ENCODE data around the gene CALN1. TPM values are rescaled to one million over a fixed set of nuclear protein-coding genes. Genes with fewer than 3 reads are reported as not detected.
"Not testable (repeated sequence)": the region's sequence is repeated elsewhere in the genome, so short reads cannot be mapped to it uniquely, and the experiment has no call there.

Gene CALN1
- total and polyA plus RNA-seq, 2 of the 8 experiments (the other 6 are each of a cell fraction or from before 2014, with no cell fraction given) = 6.4 to 15.2 TPM

DNA sequence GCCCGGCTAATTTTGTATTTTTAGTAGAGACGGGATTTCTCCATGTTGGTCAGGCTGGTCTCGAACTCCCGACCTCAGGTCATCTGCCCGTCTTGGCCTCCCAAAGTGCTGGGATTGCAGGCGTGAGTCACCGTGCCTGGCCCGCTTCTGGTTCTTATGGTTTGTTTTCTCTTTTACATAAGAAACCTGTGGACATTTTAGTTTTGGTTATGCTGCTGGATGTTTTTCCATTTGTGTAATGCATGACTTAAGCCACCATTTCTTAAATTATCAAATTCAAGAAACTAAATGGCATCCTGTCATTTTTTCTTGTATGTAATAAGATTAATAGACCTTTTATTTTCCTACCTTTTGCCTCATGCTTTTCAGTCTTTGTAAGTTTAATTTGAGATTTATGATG lies 589.7 kb downstream of the CALN1 start:
- H3K9ac ChIP-seq (replicated peaks in 1 of 4; ENCODE audit: extremely low read depth in 1 of 4, low read depth in 3 of 4, low read length in 3 of 4); H4K5ac ChIP-seq (ENCODE audit: insufficient read length, low read depth, low read length); H3K18ac ChIP-seq (ENCODE audit: extremely low read depth, low read length); H2BK15ac ChIP-seq (ENCODE audit: low read length); H3K14ac ChIP-seq (ENCODE audit: insufficient read length); H2BK120ac ChIP-seq (replicated peaks; ENCODE audit: low read depth, low read length); FAIRE-seq; H3K56ac ChIP-seq (replicated peaks; ENCODE audit: insufficient read length, low read depth, low read length); H3K36me3 ChIP-seq (ENCODE audit: control insufficient read depth in 2 of 4, insufficient read depth in 4 of 4, low read length in 3 of 4); H2BK12ac ChIP-seq (ENCODE audit: low read depth, low read length); H4K91ac ChIP-seq (replicated peaks; ENCODE audit: insufficient read length, low read length); H3K4ac ChIP-seq (replicated peaks; ENCODE audit: insufficient read length, low read depth, low read length); H2BK5ac ChIP-seq (ENCODE audit: low read depth, low read length); H3K4me1 ChIP-seq (replicated peaks in 1 of 4; ENCODE audit: control insufficient read depth in 3 of 4, insufficient read depth in 4 of 4, low read length in 3 of 4); H3K23me2 ChIP-seq (ENCODE audit: low read depth, low read length); H3K27ac ChIP-seq (ENCODE audit: low read depth, low read length); H2BK20ac ChIP-seq (ENCODE audit: low read length); H2AK5ac ChIP-seq (ENCODE audit: low read depth, low read length); H3K23ac ChIP-seq (ENCODE audit: insufficient read length); H3K4me3 ChIP-seq (ENCODE audit: extremely low read depth in 1 of 4, insufficient read depth in 2 of 4, low read depth in 3 of 4, low read length in 4 of 4); H2AFZ ChIP-seq (ENCODE audit: low read length); H3K79me2 ChIP-seq (ENCODE audit: control insufficient read depth in 1 of 2, insufficient read depth in 2 of 2, low read length in 2 of 2); H3K9me3 ChIP-seq (ENCODE audit: insufficient read depth in 2 of 2, low read depth in 1 of 2, low read length in 1 of 2); H3K79me1 ChIP-seq (ENCODE audit: low read depth, low read length); POLR2A ChIA-PET (ENCODE audit: partially characterized antibody); H4K20me1 ChIP-seq (replicated peaks in 1 of 2; ENCODE audit: control insufficient read depth in 1 of 2, insufficient read depth in 2 of 2, low read length in 2 of 2); H3K27me3 ChIP-seq (replicated peaks in 1 of 4; ENCODE audit: control insufficient read depth in 3 of 4, extremely low read depth in 1 of 4, insufficient read depth in 3 of 4, low read length in 3 of 4); DNase-seq (ENCODE audit: low read depth in 1 of 2, low spot score in 2 of 2); H3K4me2 ChIP-seq (ENCODE audit: insufficient read depth in 1 of 2, low read depth in 2 of 2, low read length in 2 of 2); H4K8ac ChIP-seq (ENCODE audit: extremely low read depth, insufficient read depth, low read length): not testable (repeated sequence)
- CTCF ChIA-PET (ENCODE audit: partially characterized antibody) = interaction anchor here (0.6 to 0.7 kb wide), 2 partner anchors 12 to 604 kb away, joined by 3 to 4 read pairs; no protein-coding TSS in a partner anchor
- 92% methylated on average over 8 of the region's 8 CpGs; no CpG with 5 or more reads in 1 of the 2 experiments for WGBS, 2 experiments (ENCODE audit: extremely low coverage in 1 of 2, insufficient coverage in 1 of 2, insufficient read length in 1 of 2, insufficient replicate concordance in 2 of 2, low coverage in 1 of 2, low lambda C conversion rate in 2 of 2, missing lambda C conversion rate in 1 of 2)

Measured in H1 (cell line).